Astrocyte of the spinal cord (primary cell): ENCODE data around the gene ATP2A1.

ENCODE experiments used
- DNase-seq: peaks from one replicate; pipeline ENCODE4 v3.0.0; 2011; ENCODE audit warnings: low read depth, low spot score
- H3K4me3 ChIP-seq: 2 replicates; pipeline ENCODE4 v1.5.1; 2011; ENCODE audit warnings: low read depth, mild to moderate bottlenecking, low read length, moderate library complexity
- in situ Hi-C: cut with HindIII; loops from 2 replicates; pipeline ENCODE4 v1.10.0; 2017; ENCODE audit warnings: low sequenced_read_pairs
- TF ChIP-seq, protein P1 (sequence below): IDR thresholded peaks from 2 replicates; pipeline ENCODE4 v1.5.1; 2012; ENCODE audit warnings: low read depth, mild to moderate bottlenecking, low read length, inconsistent platforms

ATP2A1 gene

GRCh38 chr16:28891964-28892890 is 13.9 kb downstream of the ATP2A1 start:
- in situ Hi-C loops = no loop called here
- DNase-seq = no peak
- H3K4me3 ChIP-seq = no peak overlapping the region
- TF ChIP-seq, protein P1, sequence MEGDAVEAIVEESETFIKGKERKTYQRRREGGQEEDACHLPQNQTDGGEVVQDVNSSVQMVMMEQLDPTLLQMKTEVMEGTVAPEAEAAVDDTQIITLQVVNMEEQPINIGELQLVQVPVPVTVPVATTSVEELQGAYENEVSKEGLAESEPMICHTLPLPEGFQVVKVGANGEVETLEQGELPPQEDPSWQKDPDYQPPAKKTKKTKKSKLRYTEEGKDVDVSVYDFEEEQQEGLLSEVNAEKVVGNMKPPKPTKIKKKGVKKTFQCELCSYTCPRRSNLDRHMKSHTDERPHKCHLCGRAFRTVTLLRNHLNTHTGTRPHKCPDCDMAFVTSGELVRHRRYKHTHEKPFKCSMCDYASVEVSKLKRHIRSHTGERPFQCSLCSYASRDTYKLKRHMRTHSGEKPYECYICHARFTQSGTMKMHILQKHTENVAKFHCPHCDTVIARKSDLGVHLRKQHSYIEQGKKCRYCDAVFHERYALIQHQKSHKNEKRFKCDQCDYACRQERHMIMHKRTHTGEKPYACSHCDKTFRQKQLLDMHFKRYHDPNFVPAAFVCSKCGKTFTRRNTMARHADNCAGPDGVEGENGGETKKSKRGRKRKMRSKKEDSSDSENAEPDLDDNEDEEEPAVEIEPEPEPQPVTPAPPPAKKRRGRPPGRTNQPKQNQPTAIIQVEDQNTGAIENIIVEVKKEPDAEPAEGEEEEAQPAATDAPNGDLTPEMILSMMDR = no peak

DNA sequence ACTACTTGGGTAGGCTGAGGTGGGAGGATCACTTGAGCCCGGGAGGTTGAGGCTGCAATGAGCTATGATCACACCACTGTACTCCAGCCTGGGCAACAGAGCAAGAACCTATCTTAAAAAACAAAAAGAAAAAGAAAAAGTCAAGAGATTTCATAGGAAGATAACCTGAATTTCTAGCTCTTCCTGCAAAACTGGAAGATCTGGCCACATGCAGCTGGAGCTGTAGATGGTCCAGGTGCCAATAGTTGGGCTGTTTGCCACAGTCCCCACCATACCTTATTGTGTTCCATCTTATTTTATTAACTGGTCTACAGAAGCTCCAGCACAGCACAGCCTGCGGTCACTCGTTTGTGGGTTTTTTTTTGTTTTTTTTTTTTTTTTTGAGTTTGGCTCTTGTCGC is 15.0 kb downstream of the ATP2A1 start:
- H3K4me3 ChIP-seq = no peak overlapping the region
- in situ Hi-C loops = no loop called here
- no peak for DNase-seq
- TF ChIP-seq, protein P1 = no peak

DNA sequence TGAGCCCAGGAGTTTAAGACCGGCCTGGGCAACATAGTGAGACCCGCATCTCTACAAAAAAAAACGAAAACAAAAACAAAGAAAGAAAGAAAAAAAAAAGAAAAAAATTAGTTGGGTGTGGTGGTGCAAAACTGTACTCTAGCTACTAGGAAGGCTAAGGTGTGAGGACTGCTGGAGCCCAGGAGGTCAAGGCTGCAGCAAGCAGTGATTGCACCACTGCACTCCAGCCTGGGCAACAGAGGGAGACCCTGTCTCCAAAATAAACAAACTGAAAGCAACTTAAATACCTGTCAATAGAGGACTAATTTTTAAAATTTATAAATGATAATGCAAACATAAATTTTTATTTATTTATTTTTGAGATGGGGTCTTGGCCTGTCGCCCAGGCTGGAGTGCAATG is 17.3 kb downstream of the ATP2A1 start:
- no peak overlapping the region for H3K4me3 ChIP-seq
- in situ Hi-C loops = no loop called here
- TF ChIP-seq, protein P1 = no peak
- no peak for DNase-seq

GRCh38 chr16:28897826-28898225 is 19.5 kb downstream of the ATP2A1 start:
- in situ Hi-C loops = no loop called here
- no peak overlapping the region for H3K4me3 ChIP-seq
- TF ChIP-seq, protein P1 = no peak
- DNase-seq = no peak

GRCh38 chr16:28898266-28898665 is 20.0 kb downstream of the ATP2A1 start:
- DNase-seq = no peak
- in situ Hi-C loops = no loop called here
- H3K4me3 ChIP-seq = no peak overlapping the region
- TF ChIP-seq, protein P1 = no peak

DNA sequence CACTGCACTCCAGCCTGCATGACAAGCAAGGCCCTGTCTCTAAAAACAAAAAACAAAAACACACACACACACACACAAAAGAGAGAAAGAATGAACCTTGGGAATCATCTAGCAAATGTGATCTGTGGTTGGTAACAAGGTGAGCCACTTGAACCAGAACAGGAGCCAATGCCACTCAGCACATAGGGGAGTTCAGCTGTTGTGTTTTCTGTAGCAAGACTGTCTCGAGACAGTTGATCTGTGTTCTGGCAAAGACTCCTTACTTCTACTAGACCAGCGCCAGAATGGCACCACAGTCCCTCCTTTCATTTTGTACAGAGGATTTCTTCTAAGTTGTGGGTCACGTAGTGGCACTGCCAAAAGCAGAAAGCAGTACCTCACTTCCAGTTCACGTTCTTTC is 20.7 kb downstream of the ATP2A1 start:
- DNase-seq = no peak
- TF ChIP-seq, protein P1 = no peak
- in situ Hi-C loops = no loop called here
- no peak overlapping the region for H3K4me3 ChIP-seq
